ENCODE data around the gene LCE5A.

GRCh38 chr1:152461544-152461943, 49.1 kb upstream of the LCE5A start:
- TF ChIP-seq, protein P1, sequence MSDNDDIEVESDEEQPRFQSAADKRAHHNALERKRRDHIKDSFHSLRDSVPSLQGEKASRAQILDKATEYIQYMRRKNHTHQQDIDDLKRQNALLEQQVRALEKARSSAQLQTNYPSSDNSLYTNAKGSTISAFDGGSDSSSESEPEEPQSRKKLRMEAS (IDR thresholded peaks at IDR 0.05; ENCODE audit: low read depth, low read length): no peak
- TF ChIP-seq, protein P2, sequence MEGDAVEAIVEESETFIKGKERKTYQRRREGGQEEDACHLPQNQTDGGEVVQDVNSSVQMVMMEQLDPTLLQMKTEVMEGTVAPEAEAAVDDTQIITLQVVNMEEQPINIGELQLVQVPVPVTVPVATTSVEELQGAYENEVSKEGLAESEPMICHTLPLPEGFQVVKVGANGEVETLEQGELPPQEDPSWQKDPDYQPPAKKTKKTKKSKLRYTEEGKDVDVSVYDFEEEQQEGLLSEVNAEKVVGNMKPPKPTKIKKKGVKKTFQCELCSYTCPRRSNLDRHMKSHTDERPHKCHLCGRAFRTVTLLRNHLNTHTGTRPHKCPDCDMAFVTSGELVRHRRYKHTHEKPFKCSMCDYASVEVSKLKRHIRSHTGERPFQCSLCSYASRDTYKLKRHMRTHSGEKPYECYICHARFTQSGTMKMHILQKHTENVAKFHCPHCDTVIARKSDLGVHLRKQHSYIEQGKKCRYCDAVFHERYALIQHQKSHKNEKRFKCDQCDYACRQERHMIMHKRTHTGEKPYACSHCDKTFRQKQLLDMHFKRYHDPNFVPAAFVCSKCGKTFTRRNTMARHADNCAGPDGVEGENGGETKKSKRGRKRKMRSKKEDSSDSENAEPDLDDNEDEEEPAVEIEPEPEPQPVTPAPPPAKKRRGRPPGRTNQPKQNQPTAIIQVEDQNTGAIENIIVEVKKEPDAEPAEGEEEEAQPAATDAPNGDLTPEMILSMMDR (IDR thresholded peaks at IDR 0.05; ENCODE audit: low read depth, low read length): peak; percentile 48
- TF ChIP-seq POLR2A (IDR thresholded peaks at IDR 0.05; ENCODE audit: extremely low read depth, insufficient read length): no peak
- TF ChIP-seq MYC (IDR thresholded peaks at IDR 0.05; ENCODE audit: low read depth, low read length): no peak

Measured in NB4 (cell line).